Panc1 (cell line): ENCODE measurements around the gene DLGAP4. TPM values are rescaled to one million over a fixed set of nuclear protein-coding genes. Genes with fewer than 3 reads are reported as not detected.

Source experiments
- ATAC-seq: fragments of 200-7000 bp; cut with Tn5 transposase; 2 replicates; pipeline ENCODE4 v1.9.1; 2020; ENCODE audit warnings: mild to moderate bottlenecking, moderate library complexity
- BruUV-seq: library from RNA; stranded (reverse); fragments of 400-500 nt; replicated peaks from 2 replicates; lab custom pipeline; 2021; lab: Mats Ljungman, UMichigan
- CTCF ChIA-PET: fragments of 300-600 bp; sonication (Branson Sonifier 250); formaldehyde crosslinking; loops from one replicate; lab custom pipeline; 2022; ENCODE audit warnings: antibody characterized with exemption; lab: Charles Lee
- POLR2A ChIA-PET: fragments of 300-600 bp; sonication (Branson Sonifier 250); formaldehyde crosslinking; loops from one replicate; lab custom pipeline; 2022; ENCODE audit warnings: antibody characterized with exemption; lab: Charles Lee
- DNase-seq: peaks from one replicate; pipeline ENCODE4 v3.0.0-alpha.2; 2010; ENCODE audit warnings: low read depth, low spot score
- H3K27ac ChIP-seq: 2 replicates; pipeline ENCODE4 v1.5.1; 2011; ENCODE audit warnings: mild to moderate bottlenecking, low read length, inconsistent platforms
- H3K27me3 ChIP-seq: fragments of 200-500 bp; sonication (Bioruptor generic); 2 replicates; pipeline ENCODE4 v1.6.0; 2014; ENCODE audit warnings: low read length, inconsistent platforms; ENCODE audit not compliant: control insufficient read depth, insufficient read depth
- H3K36me3 ChIP-seq: fragments of 200-500 bp; sonication (Bioruptor generic); 2 replicates; pipeline ENCODE4 v1.5.1; 2014; ENCODE audit warnings: inconsistent platforms, mild to moderate bottlenecking, low read length, moderate library complexity; ENCODE audit not compliant: control insufficient read depth, insufficient read depth
- H3K4me1 ChIP-seq: 2 replicates; pipeline ENCODE4 v1.5.1; 2011; ENCODE audit warnings: inconsistent platforms, mild to moderate bottlenecking, low read length, moderate library complexity; ENCODE audit not compliant: control insufficient read depth, insufficient read depth
- H3K4me3 ChIP-seq, 2 experiments: 2 replicates each; pipeline ENCODE4 v1.5.1; 2011 to 2012; ENCODE audit warnings: low read depth in 2 of 2, low read length in 2 of 2, mild to moderate bottlenecking in 2 of 2, inconsistent platforms in 1 of 2, moderate library complexity in 1 of 2
- H3K9me3 ChIP-seq: fragments of 200-500 bp; sonication (Bioruptor generic); 2 replicates; pipeline ENCODE4 v1.5.1; 2014; ENCODE audit warnings: low read depth, mild to moderate bottlenecking, inconsistent platforms, low read length, moderate library complexity; ENCODE audit not compliant: control insufficient read depth, insufficient read depth
- POLR2AphosphoS5 ChIP-seq: IDR thresholded peaks from 2 replicates; pipeline ENCODE4 v1.6.1; 2012; ENCODE audit warnings: mild to moderate bottlenecking, low read depth, low read length, moderate library complexity
- SIN3A ChIP-seq: IDR thresholded peaks from 2 replicates; pipeline ENCODE4 v1.6.1; 2012; ENCODE audit warnings: low read depth, mild to moderate bottlenecking, low read length, moderate library complexity, borderline replicate concordance; ENCODE audit not compliant: insufficient read depth
- TCF7L2 ChIP-seq: IDR thresholded peaks from 2 replicates; pipeline ENCODE4 v1.6.1; 2011; ENCODE audit warnings: mild to moderate bottlenecking, low read depth, low read length, inconsistent platforms
- in situ Hi-C: cut with HindIII; loops from 2 replicates; pipeline ENCODE4 v1.10.0; 2016; ENCODE audit warnings: low sequenced_read_pairs, low pct_unique_long_range_greater_than_20kb
- intact Hi-C: fragments of 100-400 bp; cut with micrococcal nuclease; formaldehyde crosslinking; loops from one replicate; pipeline ENCODE4 v1.10.0; 2022; ENCODE audit not compliant: unreplicated experiment
- total RNA-seq: library from RNA; stranded (reverse); gene quantifications from one replicate; pipeline ENCODE4 v1.2.1, GENCODE V29; 2021; ENCODE audit not compliant: unreplicated experiment
- TF ChIP-seq, protein P1 (sequence below): fragments of 450-650 bp; IDR thresholded peaks from 2 replicates; pipeline ENCODE4 v1.5.1; 2017; ENCODE audit warnings: mild to moderate bottlenecking
- TF ChIP-seq, protein P2 (sequence below), 2 experiments: IDR thresholded peaks; 2 replicates each; pipeline ENCODE4 v1.6.1; 2011 to 2012; ENCODE audit warnings: low read depth in 2 of 2, control low read depth in 1 of 2, low read length in 1 of 2, mild to moderate bottlenecking in 1 of 2, moderate library complexity in 1 of 2; ENCODE audit not compliant: insufficient read depth in 1 of 2

DLGAP4 gene
- total RNA-seq, 1 experiment from 2014 or later: 52.5 TPM

DNA sequence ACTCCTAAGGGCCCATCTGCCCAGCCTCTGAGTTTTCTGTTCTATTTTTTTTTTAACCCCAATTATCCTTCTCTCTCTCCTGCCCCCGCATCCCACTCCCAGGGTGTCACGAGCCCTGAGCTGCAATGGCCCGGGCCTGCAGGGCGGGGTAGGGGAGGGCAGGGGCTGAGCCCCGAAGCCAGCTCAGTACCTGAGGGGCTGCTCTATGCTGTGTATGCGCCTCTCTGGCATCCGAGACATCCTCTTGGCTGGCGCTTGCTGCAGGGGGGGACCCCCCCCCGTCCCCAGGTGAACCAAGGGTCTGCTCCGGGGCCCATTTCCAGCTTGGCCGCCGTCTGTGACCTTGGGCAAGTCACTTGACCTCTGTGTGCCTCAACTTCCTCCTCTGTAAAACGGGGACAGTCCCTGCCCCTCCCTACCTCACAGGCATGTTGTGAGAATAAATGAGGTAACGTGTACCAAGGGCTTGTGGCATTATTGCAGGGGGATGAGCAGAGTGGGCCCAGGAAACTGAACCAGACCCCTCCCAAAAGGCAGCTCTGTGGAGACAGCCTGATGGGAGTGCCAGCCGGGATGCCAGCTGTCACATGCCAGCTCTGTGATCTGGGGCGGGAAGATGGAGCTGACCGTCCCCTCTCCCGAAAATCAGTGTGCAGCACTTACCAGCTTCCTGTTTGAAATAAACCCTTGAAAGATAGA, 222.2 kb downstream of the DLGAP4 start:
- no peaks in the 10 kb centered on the region for H3K4me1 ChIP-seq
- peaks cover 2% of the 10 kb centered on the region; the same call in 1 of the 2 replicates for H3K36me3 ChIP-seq
- in situ Hi-C loops: no loop called here
- no peaks in the 10 kb centered on the region for H3K9me3 ChIP-seq
- POLR2A ChIA-PET: interaction anchor here (0.6 kb wide), 2 partner anchors 9 to 45 kb away, joined by 6 to 10 read pairs; no protein-coding TSS in a partner anchor
- CTCF ChIA-PET: no interaction called here
- no peak for TF ChIP-seq POLR2AphosphoS5
- no peak for TF ChIP-seq TCF7L2
- H3K27me3 ChIP-seq: no peaks in the 10 kb centered on the region
- no peak overlapping the region for H3K27ac ChIP-seq
- intact Hi-C loops: no loop called here
- H3K4me3 ChIP-seq: no peak overlapping the region
- no TSS peak for BruUV-seq
- ATAC-seq: no peak
- DNase-seq: no peak

DNA sequence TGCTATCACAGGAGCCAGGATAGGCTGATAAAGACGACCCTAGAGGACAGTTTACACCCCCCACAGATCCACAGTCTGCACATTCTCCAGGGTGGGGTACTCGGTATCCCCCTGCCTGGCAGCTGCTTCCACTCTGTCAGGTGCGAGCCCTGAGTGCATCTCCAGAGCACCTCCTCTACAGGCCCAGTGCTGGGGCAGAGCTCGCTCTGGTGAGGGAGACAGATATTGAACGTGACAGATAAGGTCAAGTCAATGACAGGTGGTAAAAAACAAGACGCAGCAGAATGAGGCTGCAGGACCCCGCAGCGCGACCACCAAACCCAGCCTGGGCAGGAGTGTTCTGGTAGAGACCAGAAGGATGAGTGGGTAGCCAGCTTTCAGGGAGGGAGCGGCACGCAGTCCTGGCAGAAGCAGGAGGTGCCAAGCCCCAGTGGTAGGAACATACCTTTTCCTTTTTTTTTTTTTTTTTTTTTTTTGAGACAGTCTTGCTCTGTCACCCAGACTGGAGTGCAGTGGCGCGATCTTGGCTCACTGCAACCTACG, 222.8 kb downstream of the DLGAP4 start:
- TF ChIP-seq TCF7L2 (no peak), POLR2AphosphoS5 (no peak), SIN3A (no peak)
- TF ChIP-seq, protein P1, sequence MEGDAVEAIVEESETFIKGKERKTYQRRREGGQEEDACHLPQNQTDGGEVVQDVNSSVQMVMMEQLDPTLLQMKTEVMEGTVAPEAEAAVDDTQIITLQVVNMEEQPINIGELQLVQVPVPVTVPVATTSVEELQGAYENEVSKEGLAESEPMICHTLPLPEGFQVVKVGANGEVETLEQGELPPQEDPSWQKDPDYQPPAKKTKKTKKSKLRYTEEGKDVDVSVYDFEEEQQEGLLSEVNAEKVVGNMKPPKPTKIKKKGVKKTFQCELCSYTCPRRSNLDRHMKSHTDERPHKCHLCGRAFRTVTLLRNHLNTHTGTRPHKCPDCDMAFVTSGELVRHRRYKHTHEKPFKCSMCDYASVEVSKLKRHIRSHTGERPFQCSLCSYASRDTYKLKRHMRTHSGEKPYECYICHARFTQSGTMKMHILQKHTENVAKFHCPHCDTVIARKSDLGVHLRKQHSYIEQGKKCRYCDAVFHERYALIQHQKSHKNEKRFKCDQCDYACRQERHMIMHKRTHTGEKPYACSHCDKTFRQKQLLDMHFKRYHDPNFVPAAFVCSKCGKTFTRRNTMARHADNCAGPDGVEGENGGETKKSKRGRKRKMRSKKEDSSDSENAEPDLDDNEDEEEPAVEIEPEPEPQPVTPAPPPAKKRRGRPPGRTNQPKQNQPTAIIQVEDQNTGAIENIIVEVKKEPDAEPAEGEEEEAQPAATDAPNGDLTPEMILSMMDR: no peak
- TF ChIP-seq, protein P2, sequence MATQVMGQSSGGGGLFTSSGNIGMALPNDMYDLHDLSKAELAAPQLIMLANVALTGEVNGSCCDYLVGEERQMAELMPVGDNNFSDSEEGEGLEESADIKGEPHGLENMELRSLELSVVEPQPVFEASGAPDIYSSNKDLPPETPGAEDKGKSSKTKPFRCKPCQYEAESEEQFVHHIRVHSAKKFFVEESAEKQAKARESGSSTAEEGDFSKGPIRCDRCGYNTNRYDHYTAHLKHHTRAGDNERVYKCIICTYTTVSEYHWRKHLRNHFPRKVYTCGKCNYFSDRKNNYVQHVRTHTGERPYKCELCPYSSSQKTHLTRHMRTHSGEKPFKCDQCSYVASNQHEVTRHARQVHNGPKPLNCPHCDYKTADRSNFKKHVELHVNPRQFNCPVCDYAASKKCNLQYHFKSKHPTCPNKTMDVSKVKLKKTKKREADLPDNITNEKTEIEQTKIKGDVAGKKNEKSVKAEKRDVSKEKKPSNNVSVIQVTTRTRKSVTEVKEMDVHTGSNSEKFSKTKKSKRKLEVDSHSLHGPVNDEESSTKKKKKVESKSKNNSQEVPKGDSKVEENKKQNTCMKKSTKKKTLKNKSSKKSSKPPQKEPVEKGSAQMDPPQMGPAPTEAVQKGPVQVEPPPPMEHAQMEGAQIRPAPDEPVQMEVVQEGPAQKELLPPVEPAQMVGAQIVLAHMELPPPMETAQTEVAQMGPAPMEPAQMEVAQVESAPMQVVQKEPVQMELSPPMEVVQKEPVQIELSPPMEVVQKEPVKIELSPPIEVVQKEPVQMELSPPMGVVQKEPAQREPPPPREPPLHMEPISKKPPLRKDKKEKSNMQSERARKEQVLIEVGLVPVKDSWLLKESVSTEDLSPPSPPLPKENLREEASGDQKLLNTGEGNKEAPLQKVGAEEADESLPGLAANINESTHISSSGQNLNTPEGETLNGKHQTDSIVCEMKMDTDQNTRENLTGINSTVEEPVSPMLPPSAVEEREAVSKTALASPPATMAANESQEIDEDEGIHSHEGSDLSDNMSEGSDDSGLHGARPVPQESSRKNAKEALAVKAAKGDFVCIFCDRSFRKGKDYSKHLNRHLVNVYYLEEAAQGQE (IDR thresholded peaks at IDR 0.05; ENCODE audit: insufficient read depth in 1 of 2, low read depth in 2 of 2, low read length in 1 of 2): no peak
- ChIA-PET CTCF (no interaction called here), POLR2A (interaction anchor here (0.6 kb wide), 2 partner anchors 9 to 45 kb away, joined by 6 to 10 read pairs; no protein-coding TSS in a partner anchor)
- ATAC-seq (no peak), DNase-seq (no peak)
- Histone ChIP-seq H3K27me3 (no peaks in the 10 kb centered on the region), H3K27ac (no peak overlapping the region), H3K36me3 (peaks cover 2% of the 10 kb centered on the region; the same call in 1 of the 2 replicates), H3K9me3 (no peaks in the 10 kb centered on the region), H3K4me1 (no peaks in the 10 kb centered on the region), H3K4me3 (no peak overlapping the region)
- intact Hi-C loops: no loop called here
- in situ Hi-C loops: no loop called here
- BruUV-seq: no TSS peak

DNA sequence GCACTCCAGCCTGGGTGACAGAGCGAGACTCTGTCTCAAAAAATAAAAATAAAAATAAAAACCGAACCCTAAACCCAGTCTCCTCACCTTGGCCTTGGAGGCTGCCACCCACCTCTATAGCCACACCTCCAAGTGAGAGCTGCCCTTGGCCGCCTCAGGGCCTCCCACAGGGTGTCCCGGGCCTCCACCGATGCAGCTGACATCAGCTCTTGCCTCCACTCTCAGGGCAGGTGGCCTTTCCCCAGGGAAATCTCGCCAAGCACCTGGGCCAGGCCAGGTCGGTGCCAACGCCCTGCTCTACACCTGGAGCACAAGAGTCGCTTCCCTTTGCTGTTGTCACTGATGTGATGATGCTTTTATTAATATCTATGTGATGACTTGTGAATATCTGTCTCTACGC, 226.2 kb downstream of the DLGAP4 start:
- in situ Hi-C loops: no loop called here
- Histone ChIP-seq H3K27me3 (no peaks in the 10 kb centered on the region), H3K27ac (no peak overlapping the region), H3K4me3 (no peak overlapping the region), H3K4me1 (no peaks in the 10 kb centered on the region), H3K9me3 (no peaks in the 10 kb centered on the region), H3K36me3 (no peaks in the 10 kb centered on the region; the same call in 1 of the 2 replicates)
- no TSS peak for BruUV-seq
- no peak for ATAC-seq
- ChIA-PET POLR2A (no interaction called here), CTCF (no interaction called here)
- intact Hi-C loops: no loop called here
- TF ChIP-seq, protein P2 (IDR thresholded peaks at IDR 0.05; ENCODE audit: insufficient read depth in 1 of 2, low read depth in 2 of 2, low read length in 1 of 2): no peak
- no peak for TF ChIP-seq POLR2AphosphoS5
- TF ChIP-seq TCF7L2: no peak
- TF ChIP-seq, protein P1: no peak
- TF ChIP-seq SIN3A: no peak
- no peak for DNase-seq
